IPS-20b (cell line): ENCODE results near the gene KCNA5.

ENCODE experiments used
- H3K27ac ChIP-seq: one replicate; pipeline ENCODE4 v1.5.1; 2013; ENCODE audit warnings: low read length
- H3K27me3 ChIP-seq: 2 replicates; pipeline ENCODE4 v1.6.1; 2013; ENCODE audit warnings: mild to moderate bottlenecking, low read length, inconsistent platforms; ENCODE audit not compliant: insufficient read depth
- H3K36me3 ChIP-seq: 2 replicates; pipeline ENCODE4 v1.6.1; 2013; ENCODE audit warnings: low read depth, mild to moderate bottlenecking, inconsistent platforms, low read length, moderate library complexity; ENCODE audit not compliant: insufficient read depth
- H3K4me1 ChIP-seq: 2 replicates; pipeline ENCODE4 v1.6.1; 2013; ENCODE audit warnings: mild to moderate bottlenecking, control low read depth, inconsistent platforms, low read length, moderate library complexity; ENCODE audit not compliant: insufficient read depth
- H3K4me3 ChIP-seq: 2 replicates; pipeline ENCODE4 v1.5.1; 2013; ENCODE audit warnings: mild to moderate bottlenecking, low read length, inconsistent platforms
- H3K9ac ChIP-seq: 2 replicates; pipeline ENCODE4 v1.6.1; 2013; ENCODE audit warnings: low read depth, mild to moderate bottlenecking, inconsistent platforms, low read length, moderate library complexity
- H3K9me3 ChIP-seq: 2 replicates; pipeline ENCODE4 v1.6.1; 2013; ENCODE audit warnings: mild to moderate bottlenecking, low read depth, low read length, inconsistent platforms; ENCODE audit not compliant: insufficient read depth

Gene KCNA5

GRCh38 chr12:5087831-5088554 is 44.3 kb downstream of the KCNA5 start:
- no peaks in the 10 kb centered on the region for H3K27me3 ChIP-seq
- H3K9ac ChIP-seq: no peak overlapping the region
- H3K4me3 ChIP-seq: no peak overlapping the region
- no peaks in the 10 kb centered on the region for H3K4me1 ChIP-seq
- H3K36me3 ChIP-seq: no peaks in the 10 kb centered on the region
- H3K9me3 ChIP-seq: no peaks in the 10 kb centered on the region
- no peak overlapping the region for H3K27ac ChIP-seq

GRCh38 chr12:5088586-5089264 is 45.0 kb downstream of the KCNA5 start:
- Histone ChIP-seq H3K4me1 (no peaks in the 10 kb centered on the region), H3K27me3 (no peaks in the 10 kb centered on the region), H3K9ac (no peak overlapping the region), H3K4me3 (no peak overlapping the region), H3K36me3 (no peaks in the 10 kb centered on the region), H3K27ac (no peak overlapping the region), H3K9me3 (no peaks in the 10 kb centered on the region)

GRCh38 chr12:5094551-5094950 is 50.9 kb downstream of the KCNA5 start:
- no peaks in the 10 kb centered on the region for H3K9me3 ChIP-seq
- no peaks in the 10 kb centered on the region for H3K27me3 ChIP-seq
- no peak overlapping the region for H3K9ac ChIP-seq
- H3K27ac ChIP-seq: no peak overlapping the region
- no peaks in the 10 kb centered on the region for H3K36me3 ChIP-seq
- H3K4me1 ChIP-seq: peaks cover 5% of the 10 kb centered on the region
- H3K4me3 ChIP-seq: no peak overlapping the region

DNA sequence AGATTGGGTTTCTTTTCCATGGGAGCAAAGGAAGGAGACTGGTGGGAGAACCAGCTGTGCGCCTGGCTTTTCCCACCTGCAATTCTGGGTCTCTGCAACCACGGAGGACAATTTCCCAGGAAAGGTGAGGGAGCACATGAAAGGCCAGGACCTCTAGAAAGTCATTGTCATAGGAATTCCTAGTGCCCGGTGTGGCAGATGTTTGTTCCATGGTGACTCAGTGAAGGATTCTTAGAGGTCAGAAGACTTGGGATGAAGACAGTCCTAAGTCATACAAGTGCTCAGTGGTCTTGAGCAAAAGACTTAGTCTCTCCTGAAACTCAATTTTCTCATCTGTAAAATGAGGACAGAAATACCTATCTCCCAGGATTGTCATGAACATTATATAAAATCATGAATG is 51.3 kb downstream of the KCNA5 start:
- Histone ChIP-seq H3K9me3 (no peaks in the 10 kb centered on the region), H3K4me1 (peaks cover 5% of the 10 kb centered on the region), H3K27me3 (no peaks in the 10 kb centered on the region), H3K4me3 (no peak overlapping the region), H3K36me3 (no peaks in the 10 kb centered on the region), H3K27ac (no peak overlapping the region), H3K9ac (no peak overlapping the region)
